ENCODE data around the gene CCDC190. TPM values are rescaled to one million over a fixed set of nuclear protein-coding genes. Genes with fewer than 3 reads are reported as not detected.

Gene CCDC190
- total RNA-seq, 2 experiments from 2014 or later, result not detected

GRCh38 chr1:162868972-162869371 is 8.0 kb upstream of the CCDC190 start:
- Mint-ChIP-seq H3K9me3 (peaks cover 2% of the 10 kb centered on the region), H3K36me3 (no peaks in the 10 kb centered on the region), H3K4me3 (no peak overlapping the region), H3K27ac (no peak overlapping the region), H3K4me1 (no peaks in the 10 kb centered on the region), H3K27me3 (peaks cover 31% of the 10 kb centered on the region)
- ATAC-seq (ENCODE audit: low read depth) (no peak), DNase-seq (no peak)
- POLR2A ChIA-PET, result no interaction called here

- POLR2A ChIA-PET, result no interaction called here
- ATAC-seq (ENCODE audit: low read depth) (no peak), DNase-seq (no peak)
- Mint-ChIP-seq H3K4me3 (no peak overlapping the region), H3K9me3 (no peaks in the 10 kb centered on the region), H3K36me3 (no peaks in the 10 kb centered on the region), H3K4me1 (no peaks in the 10 kb centered on the region), H3K27me3 (peaks cover 8% of the 10 kb centered on the region), H3K27ac (no peak overlapping the region)
Observed at GRCh38 chr1:162861625-162862024, 650 bp upstream of the CCDC190 start.

DNA sequence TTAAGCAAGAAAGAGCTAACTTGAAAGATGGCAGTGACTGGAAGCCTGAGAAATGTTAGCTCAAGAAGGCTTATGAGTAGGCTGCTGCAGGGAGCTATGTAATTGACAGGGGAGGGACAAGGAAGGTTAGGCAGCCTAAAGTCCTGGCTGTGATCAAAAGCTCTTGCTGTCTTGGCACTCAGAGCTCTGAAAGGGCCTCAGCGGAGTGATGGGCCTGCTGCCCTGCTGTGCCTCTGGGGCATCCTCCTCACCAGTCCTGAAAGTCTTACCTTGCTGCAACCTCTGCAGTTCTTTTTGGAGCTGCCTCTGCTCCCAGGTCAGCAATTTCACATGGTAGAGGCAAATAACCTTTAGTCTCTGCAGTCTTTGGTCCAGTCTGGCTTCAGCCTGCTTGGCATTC is 1.8 kb downstream of the CCDC190 start:
- DNase-seq, result no peak
- Mint-ChIP-seq H3K27ac (no peak overlapping the region), H3K4me1 (no peaks in the 10 kb centered on the region), H3K36me3 (no peaks in the 10 kb centered on the region), H3K4me3 (no peak overlapping the region), H3K27me3 (peaks cover 4% of the 10 kb centered on the region), H3K9me3 (no peaks in the 10 kb centered on the region)
- ATAC-seq (ENCODE audit: low read depth), result no peak
- POLR2A ChIA-PET, result no interaction called here

- H3K4me1 Mint-ChIP-seq, result no peaks in the 10 kb centered on the region
- H3K36me3 Mint-ChIP-seq, result no peaks in the 10 kb centered on the region
- H3K4me3 Mint-ChIP-seq, result no peak overlapping the region
- H3K27ac Mint-ChIP-seq, result no peak overlapping the region
- no peak for DNase-seq
- no peaks in the 10 kb centered on the region for H3K27me3 Mint-ChIP-seq
- POLR2A ChIA-PET, result no interaction called here
- no peaks in the 10 kb centered on the region for H3K9me3 Mint-ChIP-seq
- no peak for ATAC-seq (ENCODE audit: low read depth)
Observed at GRCh38 chr1:162857850-162858249, 3.1 kb downstream of the CCDC190 start.

DNA sequence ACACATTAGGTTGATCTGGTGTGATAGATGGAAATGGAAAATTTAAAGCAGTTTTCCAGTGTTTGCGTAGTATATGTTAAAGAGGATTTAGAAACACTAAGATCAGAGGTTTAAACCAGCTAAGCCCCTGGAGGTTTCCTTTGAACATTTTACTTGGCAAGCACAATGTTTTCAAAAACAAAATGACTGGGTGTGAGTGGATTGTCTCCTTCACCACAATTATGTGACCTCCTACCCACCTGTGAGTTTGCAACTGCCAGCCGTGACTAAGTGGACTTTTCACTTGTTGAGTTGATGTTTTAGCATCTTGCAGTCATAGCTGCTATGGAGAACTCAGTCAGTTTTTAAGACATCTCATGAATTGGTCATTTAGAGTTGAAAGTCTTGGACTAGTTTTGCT is 4.7 kb downstream of the CCDC190 start:
- no peak overlapping the region for H3K27ac Mint-ChIP-seq
- DNase-seq (no peak), ATAC-seq (ENCODE audit: low read depth) (no peak)
- no peaks in the 10 kb centered on the region for H3K36me3 Mint-ChIP-seq
- H3K9me3 Mint-ChIP-seq, result no peaks in the 10 kb centered on the region
- no peaks in the 10 kb centered on the region for H3K4me1 Mint-ChIP-seq
- no peak overlapping the region for H3K4me3 Mint-ChIP-seq
- POLR2A ChIA-PET, result no interaction called here
- peaks cover 5% of the 10 kb centered on the region for H3K27me3 Mint-ChIP-seq

DNA sequence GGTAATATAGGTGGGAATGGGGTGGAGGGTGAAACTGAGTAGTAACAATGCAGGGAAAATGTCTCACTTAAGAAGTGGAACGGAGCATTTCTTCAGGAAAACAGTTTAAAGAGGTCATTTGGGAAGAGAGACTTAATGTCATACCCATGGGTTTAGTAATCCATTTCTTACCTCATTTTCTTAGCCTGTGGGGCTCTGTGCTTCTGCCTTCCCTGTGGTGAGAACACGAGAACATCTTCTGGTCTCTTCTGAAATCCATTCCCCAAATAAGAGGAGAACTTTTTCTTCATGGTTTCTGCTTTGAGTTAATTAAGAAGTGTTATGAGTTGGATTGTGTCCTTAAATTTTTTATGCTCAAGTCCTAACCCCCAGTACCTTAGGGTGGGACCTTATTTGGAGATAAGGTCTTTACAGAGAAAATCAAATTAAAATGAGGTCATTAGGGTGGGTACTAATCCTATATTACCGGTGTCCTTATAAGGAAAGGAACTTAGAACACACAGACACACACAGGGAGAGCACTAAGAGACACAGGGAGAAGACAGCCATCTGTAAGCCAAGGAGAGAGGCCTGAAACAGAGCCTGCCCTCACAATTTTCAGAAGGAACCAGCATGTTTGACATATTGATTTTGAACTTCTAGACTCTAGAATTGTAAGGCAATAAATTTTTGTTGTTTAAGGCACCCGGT is 5.4 kb downstream of the CCDC190 start:
- H3K27ac Mint-ChIP-seq, result no peak overlapping the region
- no peak for DNase-seq

GRCh38 chr1:162854245-162854882 is 6.6 kb downstream of the CCDC190 start:
- POLR2A ChIA-PET, result no interaction called here
- Mint-ChIP-seq H3K4me3 (no peak overlapping the region), H3K9me3 (no peaks in the 10 kb centered on the region), H3K4me1 (no peaks in the 10 kb centered on the region), H3K27me3 (peaks cover 11% of the 10 kb centered on the region), H3K36me3 (no peaks in the 10 kb centered on the region), H3K27ac (no peak overlapping the region)
- ATAC-seq (ENCODE audit: low read depth), result peak; percentile 50
- DNase-seq, result no peak

More for the DNA sequence above, 5.4 kb downstream of the CCDC190 start:
- no peak for ATAC-seq (ENCODE audit: low read depth)
- no peak overlapping the region for H3K4me3 Mint-ChIP-seq
- H3K27me3 Mint-ChIP-seq, result peaks cover 6% of the 10 kb centered on the region
- POLR2A ChIA-PET, result no interaction called here
- H3K36me3 Mint-ChIP-seq, result no peaks in the 10 kb centered on the region
- H3K9me3 Mint-ChIP-seq, result no peaks in the 10 kb centered on the region
- no peaks in the 10 kb centered on the region for H3K4me1 Mint-ChIP-seq

- Mint-ChIP-seq H3K4me1 (no peaks in the 10 kb centered on the region), H3K27me3 (peaks cover 20% of the 10 kb centered on the region), H3K4me3 (no peak overlapping the region), H3K9me3 (no peaks in the 10 kb centered on the region), H3K36me3 (no peaks in the 10 kb centered on the region), H3K27ac (no peak overlapping the region)
- no peak for DNase-seq
- ATAC-seq (ENCODE audit: low read depth), result no peak
- POLR2A ChIA-PET, result no interaction called here
Observed at GRCh38 chr1:162851341-162851740, 9.6 kb downstream of the CCDC190 start.

- Mint-ChIP-seq H3K36me3 (no peaks in the 10 kb centered on the region), H3K9me3 (no peaks in the 10 kb centered on the region), H3K27me3 (peaks cover 23% of the 10 kb centered on the region), H3K4me1 (no peaks in the 10 kb centered on the region), H3K27ac (no peak overlapping the region), H3K4me3 (no peak overlapping the region)
- no peak for DNase-seq
- POLR2A ChIA-PET, result no interaction called here
- no peak for ATAC-seq (ENCODE audit: low read depth)
Observed at GRCh38 chr1:162849711-162850110, 11.3 kb downstream of the CCDC190 start.

- Mint-ChIP-seq H3K36me3 (no peaks in the 10 kb centered on the region), H3K9me3 (no peaks in the 10 kb centered on the region), H3K4me1 (no peaks in the 10 kb centered on the region), H3K27me3 (peaks cover 23% of the 10 kb centered on the region), H3K4me3 (no peak overlapping the region), H3K27ac (no peak overlapping the region)
- peak; percentile 77 for DNase-seq
- POLR2A ChIA-PET, result no interaction called here
- ATAC-seq (ENCODE audit: low read depth), result no peak
Observed at GRCh38 chr1:162847839-162848453, 13.0 kb downstream of the CCDC190 start.

DNA sequence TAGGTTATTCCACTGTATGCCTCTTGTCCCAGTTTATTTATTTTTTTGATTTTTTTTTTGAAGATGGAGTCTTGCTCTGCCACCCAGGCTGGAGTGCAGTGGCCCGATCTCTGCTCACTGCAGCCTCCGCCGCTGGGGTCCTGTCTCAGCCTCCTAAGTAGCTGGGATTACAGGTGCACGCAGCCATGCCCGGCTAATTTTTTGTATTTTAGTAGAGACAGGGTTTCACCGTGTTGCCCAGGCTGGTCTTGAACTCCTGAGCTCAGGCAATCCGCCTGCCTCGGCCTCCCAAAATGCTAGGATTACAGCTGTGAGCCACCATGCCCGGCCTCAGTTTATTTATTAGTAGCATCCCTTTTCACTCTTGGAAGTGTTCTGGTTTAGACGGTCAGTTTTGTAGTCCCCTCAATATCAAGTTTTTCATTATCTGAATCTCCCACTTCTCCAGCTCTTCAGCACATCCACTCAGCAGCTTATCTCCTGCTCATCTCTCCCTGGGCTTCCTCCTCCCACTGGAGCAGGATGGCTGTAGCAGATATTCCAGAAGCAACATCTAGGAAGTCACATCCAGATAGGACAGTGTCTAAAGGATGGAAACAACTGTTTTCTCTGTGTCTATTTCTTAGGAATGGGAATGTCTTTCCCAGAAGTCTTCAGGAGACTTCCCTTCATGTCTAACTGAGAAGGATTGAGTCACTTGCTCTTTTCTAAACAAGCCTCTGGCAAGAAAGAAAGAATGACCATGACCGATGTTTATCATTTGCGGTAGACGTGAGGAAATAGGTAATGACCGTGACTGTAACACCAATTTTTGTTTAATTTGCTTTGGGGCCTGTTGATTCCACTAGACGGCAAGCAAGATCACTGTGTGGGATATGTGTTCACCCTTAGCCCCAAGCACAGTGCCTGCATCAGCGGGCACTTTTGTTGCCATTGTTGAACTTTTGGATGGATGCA is 14.4 kb downstream of the CCDC190 start:
- H3K9me3 Mint-ChIP-seq, result no peaks in the 10 kb centered on the region
- H3K4me1 Mint-ChIP-seq, result no peaks in the 10 kb centered on the region
- H3K27ac Mint-ChIP-seq, result no peak overlapping the region
- H3K27me3 Mint-ChIP-seq, result peaks cover 26% of the 10 kb centered on the region
- no peaks in the 10 kb centered on the region for H3K36me3 Mint-ChIP-seq
- POLR2A ChIA-PET, result no interaction called here
- no peak overlapping the region for H3K4me3 Mint-ChIP-seq
- ATAC-seq (ENCODE audit: low read depth) (no peak), DNase-seq (no peak)

GRCh38 chr1:162844153-162844552 is 16.8 kb downstream of the CCDC190 start:
- H3K27me3 Mint-ChIP-seq, result peaks cover 31% of the 10 kb centered on the region
- H3K9me3 Mint-ChIP-seq, result no peaks in the 10 kb centered on the region
- ATAC-seq (ENCODE audit: low read depth) (no peak), DNase-seq (no peak)
- no peaks in the 10 kb centered on the region for H3K4me1 Mint-ChIP-seq
- H3K27ac Mint-ChIP-seq, result no peak overlapping the region
- POLR2A ChIA-PET, result no interaction called here
- H3K36me3 Mint-ChIP-seq, result no peaks in the 10 kb centered on the region
- no peak overlapping the region for H3K4me3 Mint-ChIP-seq

DNA sequence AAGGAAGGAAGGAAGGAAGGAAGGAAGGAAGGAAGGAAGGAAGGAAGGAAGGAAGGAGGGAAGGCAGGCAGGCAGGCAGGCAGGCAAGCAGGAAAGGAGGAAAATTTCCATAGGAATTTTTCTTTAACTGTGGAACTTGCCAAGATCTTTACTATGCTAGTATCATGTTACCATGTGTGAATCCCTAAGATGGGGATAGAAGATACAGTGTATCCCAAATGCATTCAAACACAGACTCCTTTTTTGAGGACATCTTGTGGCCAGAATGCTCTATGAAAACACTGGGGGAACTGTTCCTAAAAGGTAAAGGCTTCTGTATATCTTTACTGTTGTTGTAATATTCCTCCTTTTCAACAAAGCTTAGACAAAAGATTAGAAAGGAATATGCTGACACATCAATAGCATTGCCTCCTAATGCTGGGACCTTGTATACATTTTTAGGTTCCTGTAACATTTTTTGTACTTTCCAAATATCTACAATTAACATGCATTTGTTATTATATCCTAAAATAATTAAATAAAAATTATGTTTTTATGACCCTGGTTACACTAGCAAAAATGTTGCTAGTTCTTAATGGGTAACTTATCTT is 20.6 kb downstream of the CCDC190 start:
- H3K4me3 Mint-ChIP-seq, result no peak overlapping the region
- no peak overlapping the region for H3K27ac Mint-ChIP-seq
- H3K9me3 Mint-ChIP-seq, result peaks cover 13% of the 10 kb centered on the region
- ATAC-seq (ENCODE audit: low read depth) (no peak), DNase-seq (no peak)
- peaks cover 10% of the 10 kb centered on the region for H3K36me3 Mint-ChIP-seq
- peaks cover 22% of the 10 kb centered on the region for H3K27me3 Mint-ChIP-seq
- POLR2A ChIA-PET, result no interaction called here
- peaks cover 8% of the 10 kb centered on the region for H3K4me1 Mint-ChIP-seq
